ENCODE data around the gene PNPLA2. TPM values are rescaled to one million over a fixed set of nuclear protein-coding genes. Genes with fewer than 3 reads are reported as not detected.

The PNPLA2 gene
- total RNA-seq, 1 experiment from 2014 or later, result 93.6 TPM

GRCh38 chr11:837990-838307 lies 19.2 kb downstream of the PNPLA2 start:
- Mint-ChIP-seq H3K27ac (ENCODE audit: unreplicated experiment) (no peak overlapping the region), H3K9me3 (ENCODE audit: unreplicated experiment) (no peaks in the 10 kb centered on the region), H3K27me3 (ENCODE audit: insufficient read depth, unreplicated experiment) (no peaks in the 10 kb centered on the region), H3K36me3 (ENCODE audit: insufficient read depth, unreplicated experiment) (peaks cover 84% of the 10 kb centered on the region), H3K4me1 (ENCODE audit: low read depth, unreplicated experiment) (peaks cover 18% of the 10 kb centered on the region), H3K4me3 (ENCODE audit: unreplicated experiment) (no peak overlapping the region)
- no peak for DNase-seq
- BruUV-seq (replicated peaks), result no TSS peak
- intact Hi-C loops (cut with micrococcal nuclease; ENCODE audit: unreplicated experiment), result no loop called here
- POLR2A ChIA-PET, result interaction anchor here (0.6 kb wide), 1 partner anchor 29 kb away, joined by 4 read pairs; no protein-coding TSS in a partner anchor
- H3K27me3 ChIP-seq (replicated peaks; ENCODE audit: control insufficient read depth, insufficient read depth, low read length), result no peaks in the 10 kb centered on the region
- CTCF ChIA-PET, result interaction anchor here (0.6 to 1.6 kb wide), 2 partner anchors 9 to 270 kb away, joined by 4 to 5 read pairs; no protein-coding TSS in a partner anchor
- no peak for TF ChIP-seq CTCF (IDR thresholded peaks at IDR 0.05; ENCODE audit: insufficient read depth in 1 of 2, low read depth in 1 of 2, low read length in 1 of 2, severe bottlenecking in 1 of 2, unreplicated experiment in 1 of 2)
- H3K36me3 ChIP-seq (ENCODE audit: control insufficient read depth, insufficient read depth, low read length), result peaks cover 8% of the 10 kb centered on the region
- H3K4me1 ChIP-seq, result peaks cover 23% of the 10 kb centered on the region
- H3K9me3 ChIP-seq, result no peaks in the 10 kb centered on the region
- H3K4me3 ChIP-seq (ENCODE audit: low read depth, low read length), result no peak overlapping the region

- Mint-ChIP-seq H3K27ac (ENCODE audit: unreplicated experiment) (peak overlapping the region; percentile 78), H3K36me3 (ENCODE audit: insufficient read depth, unreplicated experiment) (peaks cover 84% of the 10 kb centered on the region), H3K4me1 (ENCODE audit: low read depth, unreplicated experiment) (peaks cover 18% of the 10 kb centered on the region), H3K9me3 (ENCODE audit: unreplicated experiment) (no peaks in the 10 kb centered on the region), H3K4me3 (ENCODE audit: unreplicated experiment) (no peak overlapping the region), H3K27me3 (ENCODE audit: insufficient read depth, unreplicated experiment) (no peaks in the 10 kb centered on the region)
- H3K36me3 ChIP-seq (ENCODE audit: control insufficient read depth, insufficient read depth, low read length), result peaks cover 8% of the 10 kb centered on the region
- peak in 1 of 2 experiments; percentile 63 for DNase-seq
- peak; percentile 27 to 41 for TF ChIP-seq CTCF (IDR thresholded peaks at IDR 0.05; ENCODE audit: insufficient read depth in 1 of 2, low read depth in 1 of 2, low read length in 1 of 2, severe bottlenecking in 1 of 2, unreplicated experiment in 1 of 2)
- intact Hi-C loops (cut with micrococcal nuclease; ENCODE audit: unreplicated experiment), result no loop called here
- CTCF ChIA-PET, result interaction anchor here (0.6 to 1.6 kb wide), 2 partner anchors 9 to 270 kb away, joined by 4 to 5 read pairs; no protein-coding TSS in a partner anchor
- no peaks in the 10 kb centered on the region for H3K9me3 ChIP-seq
- POLR2A ChIA-PET, result interaction anchor here (0.5 kb wide), 2 partner anchors 20 to 403 kb away, joined by 6 read pairs; partner anchors contain the start of gene PNPLA2
- no peak overlapping the region for H3K4me3 ChIP-seq (ENCODE audit: low read depth, low read length)
- H3K4me1 ChIP-seq, result peaks cover 23% of the 10 kb centered on the region
- BruUV-seq (replicated peaks), result TSS peak; percentile 24
- H3K27me3 ChIP-seq (replicated peaks; ENCODE audit: control insufficient read depth, insufficient read depth, low read length), result no peaks in the 10 kb centered on the region
Measured at GRCh38 chr11:838441-839279, 19.9 kb downstream of the PNPLA2 start.

GRCh38 chr11:839280-839623 lies 20.5 kb downstream of the PNPLA2 start:
- POLR2A ChIA-PET, result interaction anchor here (0.5 kb wide), 2 partner anchors 20 to 404 kb away, joined by 6 read pairs; partner anchors contain the start of gene PNPLA2
- no peak overlapping the region for H3K4me3 Mint-ChIP-seq (ENCODE audit: unreplicated experiment)
- H3K36me3 Mint-ChIP-seq (ENCODE audit: insufficient read depth, unreplicated experiment), result peaks cover 78% of the 10 kb centered on the region

More at GRCh38 chr11:839280-839623, 20.5 kb downstream of the PNPLA2 start:
- TF ChIP-seq CTCF (IDR thresholded peaks at IDR 0.05; ENCODE audit: insufficient read depth in 1 of 2, low read depth in 1 of 2, low read length in 1 of 2, severe bottlenecking in 1 of 2, unreplicated experiment in 1 of 2), result no peak
- Mint-ChIP-seq H3K27me3 (ENCODE audit: insufficient read depth, unreplicated experiment) (no peaks in the 10 kb centered on the region), H3K27ac (ENCODE audit: unreplicated experiment) (peak overlapping the region; percentile 78), H3K9me3 (ENCODE audit: unreplicated experiment) (no peaks in the 10 kb centered on the region), H3K4me1 (ENCODE audit: low read depth, unreplicated experiment) (peaks cover 18% of the 10 kb centered on the region)
- H3K9me3 ChIP-seq, result no peaks in the 10 kb centered on the region
- no TSS peak for BruUV-seq (replicated peaks)
- intact Hi-C loops (cut with micrococcal nuclease; ENCODE audit: unreplicated experiment), result no loop called here
- peaks cover 24% of the 10 kb centered on the region for H3K4me1 ChIP-seq
- CTCF ChIA-PET, result interaction anchor here (1.6 kb wide), 1 partner anchor 10 kb away, joined by 4 read pairs; no protein-coding TSS in a partner anchor
- peaks cover 8% of the 10 kb centered on the region for H3K36me3 ChIP-seq (ENCODE audit: control insufficient read depth, insufficient read depth, low read length)
- H3K4me3 ChIP-seq (ENCODE audit: low read depth, low read length), result no peak overlapping the region
- DNase-seq, result no peak
- H3K27me3 ChIP-seq (replicated peaks; ENCODE audit: control insufficient read depth, insufficient read depth, low read length), result no peaks in the 10 kb centered on the region
